GM12891 (cell line): ENCODE results near the gene MRPL12.

Experiments
- PAX5 ChIP-seq: IDR thresholded peaks from 2 replicates; pipeline ENCODE4 v1.6.1; 2011; ENCODE audit warnings: low read length, moderate library complexity, mild to moderate bottlenecking; ENCODE audit not compliant: insufficient read depth, severe bottlenecking
- POLR2A ChIP-seq: IDR thresholded peaks from 2 replicates; pipeline ENCODE4 v1.6.1; 2011; ENCODE audit warnings: low read depth, low read length, control low read depth
- POLR2AphosphoS5 ChIP-seq: IDR thresholded peaks from 2 replicates; pipeline ENCODE4 v1.6.1; 2011; ENCODE audit warnings: low read depth, low read length, control low read depth
- TAF1 ChIP-seq: IDR thresholded peaks from 2 replicates; pipeline ENCODE4 v1.6.1; 2011; ENCODE audit warnings: low read depth, low read length, control low read depth

GRCh38 chr17:81691196-81691595, 12.0 kb upstream of the MRPL12 start:
- no peak for TF ChIP-seq POLR2A
- no peak for TF ChIP-seq POLR2AphosphoS5
- no peak for TF ChIP-seq PAX5
- TF ChIP-seq TAF1 = no peak
